ENCODE data around the gene NDUFC1. TPM values are rescaled to one million over a fixed set of nuclear protein-coding genes. Genes with fewer than 3 reads are reported as not detected.

The NDUFC1 gene
- total and polyA plus RNA-seq, 2 donors (not counting 1 experiment from before 2014, with no cell fraction given) = 16.9 to 19.1 TPM

GRCh38 chr4:139311909-139312308, 9.6 kb upstream of the NDUFC1 start:
- Histone ChIP-seq H3K27me3 (replicated peaks in 1 of 4; ENCODE audit: control extremely low read depth in 1 of 4, control insufficient read depth in 3 of 4, insufficient read depth in 4 of 4, low read length in 3 of 4) (no peaks in the 10 kb centered on the region), H3K9ac (ENCODE audit: low read length) (no peak overlapping the region), H3K4me3 (ENCODE audit: control extremely low read depth in 1 of 5, extremely low read depth in 1 of 5, insufficient read depth in 1 of 5, low read depth in 2 of 5, low read length in 4 of 5) (no peak overlapping the region), H2AFZ (ENCODE audit: insufficient read depth, low read depth, low read length, poor library complexity, severe bottlenecking) (no peak overlapping the region), H3K9me3 (ENCODE audit: control extremely low read depth in 1 of 3, control insufficient read depth in 2 of 3, insufficient read depth in 1 of 3, low read length in 2 of 3) (peaks cover 0 to 5% (median 0%) of the 10 kb centered on the region in 3 donors), H3K36me3 (replicated peaks in 1 of 2; ENCODE audit: control extremely low read depth in 1 of 2, control insufficient read depth in 1 of 2, extremely low read depth in 1 of 2, insufficient read depth in 2 of 2, low read length in 1 of 2) (no peaks in the 10 kb centered on the region), H3K4me2 (replicated peaks; ENCODE audit: low read depth, low read length, poor library complexity, severe bottlenecking) (peak overlapping the region; percentile 65), H4K20me1 (ENCODE audit: control insufficient read depth, insufficient read depth, low read length, poor library complexity, severe bottlenecking) (peaks cover 3% of the 10 kb centered on the region), H3K27ac (ENCODE audit: low read length in 2 of 2) (peak overlapping the region; percentile 30 to 80), H3K4me1 (ENCODE audit: control insufficient read depth in 2 of 2, insufficient read depth in 2 of 2, low read length in 2 of 2) (peaks cover 41 to 54% of the 10 kb centered on the region in 2 donors), H3K79me2 (ENCODE audit: control insufficient read depth, insufficient read depth, low read length) (peaks cover 95% of the 10 kb centered on the region)
- ChIA-PET POLR2A (interaction anchor here (1.1 kb wide), 1 partner anchor 10 kb away, joined by 3 read pairs; the partner anchor contains the start of gene NDUFC1), CTCF (interaction anchor here (0.9 to 3.5 kb wide), 5 partner anchors 10 to 134 kb away, joined by 3 to 24 read pairs (median 3); partner anchors contain the start of genes NAA15 and NDUFC1)
- TF ChIP-seq CTCF (IDR thresholded peaks at IDR 0.05) = no peak
- no peak for TF ChIP-seq EZH2 (IDR thresholded peaks at IDR 0.05; ENCODE audit: borderline replicate concordance, insufficient read depth, low read depth, low read length, poor library complexity, severe bottlenecking)
- H3K4me3 Mint-ChIP-seq = peak overlapping the region; percentile 39
- H3K4me1 Mint-ChIP-seq = peaks cover 69% of the 10 kb centered on the region
- intact Hi-C loops (cut with micrococcal nuclease) = loop anchor here (1.0 kb wide), 1 partner anchor 11 kb away; the partner anchor contains the start of gene NAA15
- WGBS (ENCODE audit: insufficient coverage) = 80% methylated on average over 2 of the region's 3 CpGs
- no peaks in the 10 kb centered on the region for H3K9me3 Mint-ChIP-seq (ENCODE audit: insufficient read depth)
- DNase-seq = no peak
- ATAC-seq (ENCODE audit: low read depth) = no peak
- H3K27me3 Mint-ChIP-seq = no peaks in the 10 kb centered on the region
- peak overlapping the region; percentile 89 for H3K27ac Mint-ChIP-seq

GRCh38 chr4:139304920-139305319, 2.6 kb upstream of the NDUFC1 start:
- H3K9me3 Mint-ChIP-seq (ENCODE audit: insufficient read depth) = no peaks in the 10 kb centered on the region

More at GRCh38 chr4:139304920-139305319, 2.6 kb upstream of the NDUFC1 start:
- WGBS (ENCODE audit: insufficient coverage) = no CpG with 5 or more reads among the region's 2 CpGs
- Mint-ChIP-seq H3K27me3 (no peaks in the 10 kb centered on the region), H3K27ac (peak overlapping the region; percentile 29), H3K4me3 (peak overlapping the region; percentile 23), H3K4me1 (peaks cover 60% of the 10 kb centered on the region)
- ATAC-seq (ENCODE audit: low read depth) (no peak), DNase-seq (no peak)
- no peak overlapping the region for H3K4me3 ChIP-seq (ENCODE audit: control extremely low read depth in 1 of 5, extremely low read depth in 1 of 5, insufficient read depth in 1 of 5, low read depth in 2 of 5, low read length in 4 of 5)
- H3K9me3 ChIP-seq (ENCODE audit: control extremely low read depth in 1 of 3, control insufficient read depth in 2 of 3, insufficient read depth in 1 of 3, low read length in 2 of 3) = no peaks in the 10 kb centered on the region
- ChIA-PET CTCF (interaction anchor here (1.2 to 3.2 kb wide), 2 partner anchors 9 to 274 kb away, joined by 3 to 15 read pairs; no protein-coding TSS in a partner anchor), POLR2A (no interaction called here)
- H3K27ac ChIP-seq (ENCODE audit: low read length in 2 of 2) = peak overlapping the region in 1 of 2 donors; percentile 36
- no peak overlapping the region for H2AFZ ChIP-seq (ENCODE audit: insufficient read depth, low read depth, low read length, poor library complexity, severe bottlenecking)
- H3K27me3 ChIP-seq (replicated peaks in 1 of 4; ENCODE audit: control extremely low read depth in 1 of 4, control insufficient read depth in 3 of 4, insufficient read depth in 4 of 4, low read length in 3 of 4) = no peaks in the 10 kb centered on the region
- no peak overlapping the region for H3K4me2 ChIP-seq (replicated peaks; ENCODE audit: low read depth, low read length, poor library complexity, severe bottlenecking)
- peaks cover 80% of the 10 kb centered on the region for H3K79me2 ChIP-seq (ENCODE audit: control insufficient read depth, insufficient read depth, low read length)
- no peak overlapping the region for H3K9ac ChIP-seq (ENCODE audit: low read length)
- intact Hi-C loops (cut with micrococcal nuclease) = loop anchor here (5.0 kb wide), 1 partner anchor 32 kb away; no protein-coding TSS in a partner anchor
- H4K20me1 ChIP-seq (ENCODE audit: control insufficient read depth, insufficient read depth, low read length, poor library complexity, severe bottlenecking) = peaks cover 8% of the 10 kb centered on the region
- no peak for TF ChIP-seq CTCF (IDR thresholded peaks at IDR 0.05)
- no peak for TF ChIP-seq EZH2 (IDR thresholded peaks at IDR 0.05; ENCODE audit: borderline replicate concordance, insufficient read depth, low read depth, low read length, poor library complexity, severe bottlenecking)
- H3K36me3 ChIP-seq (replicated peaks in 1 of 2; ENCODE audit: control extremely low read depth in 1 of 2, control insufficient read depth in 1 of 2, extremely low read depth in 1 of 2, insufficient read depth in 2 of 2, low read length in 1 of 2) = peaks cover 0 to 6% of the 10 kb centered on the region in 2 experiments
- peaks cover 20% of the 10 kb centered on the region in 2 donors for H3K4me1 ChIP-seq (ENCODE audit: control insufficient read depth in 2 of 2, insufficient read depth in 2 of 2, low read length in 2 of 2)
